Esophagus muscularis mucosa (tissue), 4 donors: ENCODE measurements around the gene PTGER2.

ENCODE experiments used
- EP300 ChIP-seq: sonication (generic); formaldehyde crosslinking; IDR thresholded peaks from one replicate; pipeline ENCODE4 v1.6.1; 2017; ENCODE audit warnings: antibody characterized with exemption
- POLR2A ChIP-seq: fragments of 450-650 bp; IDR thresholded peaks from one replicate; pipeline ENCODE4 v1.6.1; 2017; ENCODE audit warnings: antibody characterized with exemption, moderate library complexity, mild to moderate bottlenecking, low read depth
- TF ChIP-seq, protein P1 (sequence below), 3 experiments: fragments of 200-600 bp in 2 of 3; fragments of 450-650 bp in 1 of 3; sonication (generic) in 2 of 3; IDR thresholded peaks; one replicate each; pipeline ENCODE4 v1.5.1; 2017 to 2019; ENCODE audit warnings: antibody characterized with exemption in 3 of 3, mild to moderate bottlenecking in 2 of 3, moderate library complexity in 1 of 3

GRCh38 chr14:52325126-52325525, 11.0 kb downstream of the PTGER2 start:
- TF ChIP-seq EP300 (no peak), POLR2A (no peak)
- TF ChIP-seq, protein P1, sequence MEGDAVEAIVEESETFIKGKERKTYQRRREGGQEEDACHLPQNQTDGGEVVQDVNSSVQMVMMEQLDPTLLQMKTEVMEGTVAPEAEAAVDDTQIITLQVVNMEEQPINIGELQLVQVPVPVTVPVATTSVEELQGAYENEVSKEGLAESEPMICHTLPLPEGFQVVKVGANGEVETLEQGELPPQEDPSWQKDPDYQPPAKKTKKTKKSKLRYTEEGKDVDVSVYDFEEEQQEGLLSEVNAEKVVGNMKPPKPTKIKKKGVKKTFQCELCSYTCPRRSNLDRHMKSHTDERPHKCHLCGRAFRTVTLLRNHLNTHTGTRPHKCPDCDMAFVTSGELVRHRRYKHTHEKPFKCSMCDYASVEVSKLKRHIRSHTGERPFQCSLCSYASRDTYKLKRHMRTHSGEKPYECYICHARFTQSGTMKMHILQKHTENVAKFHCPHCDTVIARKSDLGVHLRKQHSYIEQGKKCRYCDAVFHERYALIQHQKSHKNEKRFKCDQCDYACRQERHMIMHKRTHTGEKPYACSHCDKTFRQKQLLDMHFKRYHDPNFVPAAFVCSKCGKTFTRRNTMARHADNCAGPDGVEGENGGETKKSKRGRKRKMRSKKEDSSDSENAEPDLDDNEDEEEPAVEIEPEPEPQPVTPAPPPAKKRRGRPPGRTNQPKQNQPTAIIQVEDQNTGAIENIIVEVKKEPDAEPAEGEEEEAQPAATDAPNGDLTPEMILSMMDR (IDR thresholded peaks at IDR 0.05): no peak
